IMR-90 (cell line): ENCODE measurements around the gene LPAR2. TPM values are rescaled to one million over a fixed set of nuclear protein-coding genes. Genes with fewer than 3 reads are reported as not detected.

ENCODE experiments used
- ATAC-seq: fragments of 200-7000 bp; cut with Tn5 transposase; 2 replicates; pipeline ENCODE4 v1.9.1; 2020; ENCODE audit warnings: low read depth, mild to moderate bottlenecking, moderate library complexity
- BruUV-seq: library from RNA; stranded (reverse); fragments of 400-500 nt; replicated peaks from 2 replicates; lab custom pipeline; 2021; lab: Mats Ljungman, UMichigan
- CTCF ChIA-PET: fragments of 300-600 bp; formaldehyde crosslinking; extraction: SDS; loops from one replicate; lab custom pipeline; 2021; ENCODE audit warnings: antibody characterized with exemption; lab: Yijun Ruan, JAX
- POLR2A ChIA-PET: fragments of 300-600 bp; sonication (Branson Sonifier 250); formaldehyde crosslinking; loops from one replicate; lab custom pipeline; 2022; ENCODE audit warnings: antibody characterized with exemption; ENCODE audit not compliant: unreplicated experiment; lab: Charles Lee
- DNase-seq: peaks from one replicate; pipeline ENCODE4 v3.0.0; 2013
- H2AFZ ChIP-seq: replicated peaks from 2 replicates; pipeline ENCODE3; 2013; ENCODE audit warnings: low read length, mild to moderate bottlenecking; ENCODE audit not compliant: poor library complexity
- H2AK5ac ChIP-seq: 2 replicates; pipeline ENCODE4 v1.6.1; 2013; ENCODE audit warnings: low read depth, low read length, inconsistent platforms
- H2AK9ac ChIP-seq: replicated peaks from 2 replicates; pipeline ENCODE3; 2013; ENCODE audit warnings: mild to moderate bottlenecking, low read depth, low read length, moderate library complexity; ENCODE audit not compliant: poor library complexity
- H2BK120ac ChIP-seq: 2 replicates; pipeline ENCODE4 v1.6.1; 2013; ENCODE audit warnings: low read depth, low read length, inconsistent platforms
- H2BK15ac ChIP-seq: 3 replicates; pipeline ENCODE4 v1.6.1; 2013; ENCODE audit warnings: low read depth, low read length, inconsistent platforms
- H2BK20ac ChIP-seq: 2 replicates; pipeline ENCODE4 v1.6.1; 2013; ENCODE audit warnings: low read depth, mild to moderate bottlenecking, inconsistent platforms, low read length, moderate library complexity
- H2BK5ac ChIP-seq: 2 replicates; pipeline ENCODE4 v1.6.1; 2013; ENCODE audit warnings: mild to moderate bottlenecking, low read depth, low read length, inconsistent platforms; ENCODE audit not compliant: poor library complexity, severe bottlenecking
- H3K14ac ChIP-seq: replicated peaks from 2 replicates; pipeline ENCODE4 v1.6.1; 2013; ENCODE audit warnings: low read depth, low read length, inconsistent platforms
- H3K18ac ChIP-seq: 2 replicates; pipeline ENCODE4 v1.6.1; 2013; ENCODE audit warnings: low read depth, low read length, control low read depth
- H3K23ac ChIP-seq: 2 replicates; pipeline ENCODE4 v1.6.1; 2013; ENCODE audit warnings: low read depth, low read length, inconsistent platforms
- H3K27ac ChIP-seq: 2 replicates; pipeline ENCODE4 v1.5.1; 2013; ENCODE audit warnings: mild to moderate bottlenecking, control low read depth, low read length; ENCODE audit not compliant: insufficient read depth
- H3K27me3 ChIP-seq: 2 replicates; pipeline ENCODE4 v1.6.1; 2013; ENCODE audit warnings: low read length; ENCODE audit not compliant: control insufficient read depth, insufficient read depth
- H3K36me3 ChIP-seq: 2 replicates; pipeline ENCODE4 v1.6.1; 2013; ENCODE audit warnings: low read length, mixed read lengths; ENCODE audit not compliant: control insufficient read depth, insufficient read depth
- H3K4ac ChIP-seq: 2 replicates; pipeline ENCODE4 v1.6.1; 2013; ENCODE audit warnings: low read depth, low read length, inconsistent platforms
- H3K4me1 ChIP-seq: 2 replicates; pipeline ENCODE4 v1.6.1; 2013; ENCODE audit warnings: low read length, mixed read lengths; ENCODE audit not compliant: control insufficient read depth, insufficient read depth
- H3K4me2 ChIP-seq: 2 replicates; pipeline ENCODE4 v1.6.1; 2013; ENCODE audit warnings: low read depth, mild to moderate bottlenecking, control low read depth, low read length, moderate library complexity
- H3K4me3 ChIP-seq: 2 replicates; pipeline ENCODE4 v1.5.1; 2013; ENCODE audit warnings: low read depth, mild to moderate bottlenecking, control low read depth, low read length, moderate library complexity; ENCODE audit not compliant: insufficient read depth
- H3K56ac ChIP-seq: 2 replicates; pipeline ENCODE4 v1.6.1; 2013; ENCODE audit warnings: low read length, inconsistent platforms; ENCODE audit not compliant: insufficient read depth; ENCODE audit errors: extremely low read depth
- H3K79me1 ChIP-seq, 2 experiments: 2 replicates each; pipeline ENCODE4 v1.6.1; 2013; ENCODE audit warnings: low read length in 2 of 2, inconsistent platforms in 1 of 2, low read depth in 1 of 2
- H3K9ac ChIP-seq: 2 replicates; pipeline ENCODE4 v1.6.1; 2013; ENCODE audit warnings: low read depth, low read length, control low read depth
- H3K9me1 ChIP-seq: 2 replicates; pipeline ENCODE4 v1.6.1; 2013; ENCODE audit warnings: low read length, inconsistent platforms; ENCODE audit not compliant: insufficient read depth
- H3K9me3 ChIP-seq: 2 replicates; pipeline ENCODE4 v1.6.1; 2013; ENCODE audit warnings: low read length; ENCODE audit not compliant: control insufficient read depth, insufficient read depth
- H4K20me1 ChIP-seq: 2 replicates; pipeline ENCODE4 v1.6.1; 2013; ENCODE audit warnings: low read length, inconsistent platforms; ENCODE audit not compliant: insufficient read depth
- H4K5ac ChIP-seq: 2 replicates; pipeline ENCODE4 v1.6.1; 2013; ENCODE audit warnings: mild to moderate bottlenecking, low read depth, low read length, control low read depth
- H4K8ac ChIP-seq, 2 experiments: 2 replicates each; pipeline ENCODE4 v1.6.1; 2013; ENCODE audit warnings: low read depth in 2 of 2, low read length in 2 of 2, control low read depth in 1 of 2, inconsistent platforms in 1 of 2
- H4K91ac ChIP-seq: 2 replicates; pipeline ENCODE4 v1.6.1; 2013; ENCODE audit warnings: low read depth, low read length, inconsistent platforms; ENCODE audit not compliant: insufficient read depth
- CEBPB ChIP-seq: IDR thresholded peaks from 2 replicates; pipeline ENCODE4 v1.6.1; 2012; ENCODE audit warnings: low read depth, low read length, improper control_type of control experiment
- MXI1 ChIP-seq: IDR thresholded peaks from 2 replicates; pipeline ENCODE4 v1.6.1; 2012; ENCODE audit warnings: low read depth, mild to moderate bottlenecking, low read length, moderate library complexity, borderline replicate concordance
- POLR2A ChIP-seq: IDR thresholded peaks from 2 replicates; pipeline ENCODE4 v1.6.1; 2012; ENCODE audit warnings: mild to moderate bottlenecking, low read depth, low read length
- RAD21 ChIP-seq: IDR thresholded peaks from 2 replicates; pipeline ENCODE4 v1.6.1; 2012; ENCODE audit warnings: low read length, improper control_type of control experiment
- RCOR1 ChIP-seq: IDR thresholded peaks from 2 replicates; pipeline ENCODE4 v1.6.1; 2012; ENCODE audit warnings: mild to moderate bottlenecking, low read length, improper control_type of control experiment; ENCODE audit not compliant: insufficient replicate concordance
- SMC3 ChIP-seq: fragments of 150-350 bp; IDR thresholded peaks from 2 replicates; pipeline ENCODE4 v1.6.1; 2016; ENCODE audit warnings: low read depth, mild to moderate bottlenecking, antibody characterized with exemption, low read length, moderate library complexity
- WGBS, 2 experiments: methylation state at CpG; one replicate each; pipeline versions ENCODE4 v1.1.5 to v1.1.7; 2013; ENCODE audit warnings: missing lambda C conversion rate in 2 of 2; ENCODE audit not compliant: insufficient read length in 1 of 2; ENCODE audit errors: extremely low coverage in 2 of 2; 5-methylcytosine and 5-hydroxymethylcytosine counted together
- dilution Hi-C: fragments of 300-500 bp; cut with HindIII; formaldehyde crosslinking; loops from one replicate; pipeline ENCODE4 v1.14.3; 2018; ENCODE audit warnings: low sequenced_read_pairs; ENCODE audit not compliant: unreplicated experiment
- in situ Hi-C: fragments of 300-500 bp; cut with MboI; formaldehyde crosslinking; loops from 3 replicates; pipeline ENCODE4 v1.14.3; 2019; ENCODE audit warnings: low sequenced_read_pairs, inconsistent platforms, mixed read lengths
- intact Hi-C: fragments of 100-400 bp; cut with micrococcal nuclease; formaldehyde crosslinking; loops from 2 replicates; pipeline ENCODE4 v1.10.0; 2022
- polyA plus RNA-seq, 3 experiments: library from polyadenylated mRNA; depleted of rRNA; stranded (reverse); fragments of >200 nt; gene quantifications; 2 replicates each; pipeline ENCODE4 v1.2.3, GENCODE V29; 2012; ENCODE audit warnings: low replicate concordance in 1 of 3
- total RNA-seq: library from RNA; depleted of rRNA; stranded (reverse); fragments of >200 nt; gene quantifications from 2 replicates; pipeline ENCODE4 v1.2.3, GENCODE V29; 2012
- TF ChIP-seq, protein P1 (sequence below): conservative IDR thresholded peaks from 2 replicates; pipeline ENCODE4 v1.5.1; 2012; ENCODE audit warnings: mild to moderate bottlenecking, low read depth, low read length, improper control_type of control experiment
- TF ChIP-seq, protein P2 (sequence below): fragments of 150-350 bp; IDR thresholded peaks from 2 replicates; pipeline ENCODE4 v1.6.1; 2016; ENCODE audit warnings: low read depth, mild to moderate bottlenecking, low read length, moderate library complexity, borderline replicate concordance

LPAR2 gene
- total and polyA plus RNA-seq, 2 of the 4 experiments (the other 2 are of a cell fraction): under 0.01 to 5.4 TPM

DNA sequence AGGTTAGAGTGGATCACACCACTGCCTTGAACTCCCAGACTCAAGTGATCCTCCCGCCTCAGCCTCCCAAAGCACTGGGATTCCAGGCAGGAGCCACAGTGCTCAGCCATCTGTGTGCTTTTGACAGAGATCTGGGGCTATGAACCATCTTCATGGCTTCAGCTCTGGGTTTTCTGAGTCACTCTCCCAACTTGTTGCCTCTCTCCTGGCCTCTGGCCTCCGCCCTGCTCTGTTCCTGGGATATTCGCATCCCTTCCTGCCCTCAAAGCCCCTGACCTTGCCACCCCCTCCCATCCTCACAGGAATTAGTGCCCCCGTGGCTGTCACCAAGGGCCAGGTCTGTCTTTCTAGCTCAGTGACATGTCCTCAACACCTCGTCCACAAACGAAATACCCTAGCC, 21.1 kb upstream of the LPAR2 start:
- Histone ChIP-seq H3K4me3 (no peak overlapping the region), H3K9me1 (no peaks in the 10 kb centered on the region; the same call in 1 of the 2 replicates), H2BK20ac (no peak overlapping the region), H4K5ac (no peak overlapping the region), H4K20me1 (0 out of 2 replicates have a peak, but pooled peaks cover 2% of the 10 kb centered on the region), H3K4ac (no peak overlapping the region), H3K18ac (no peak overlapping the region), H2BK120ac (no peak overlapping the region), H2BK5ac (no peak overlapping the region), H3K79me1 (peaks cover 0 to 3% of the 10 kb centered on the region in 2 experiments; a peak in 1 of 4 replicates), H3K9me3 (no peaks in the 10 kb centered on the region), H2AFZ (no peak overlapping the region), H3K27ac (no peak overlapping the region), H4K91ac (no peak overlapping the region), H2BK15ac (no peak overlapping the region), H3K56ac (no peak overlapping the region), H2AK5ac (no peak overlapping the region), H3K23ac (no peak overlapping the region), H3K4me2 (no peak overlapping the region), H2AK9ac (no peak overlapping the region), H3K9ac (no peak overlapping the region), H4K8ac (no peak overlapping the region), H3K27me3 (no peaks in the 10 kb centered on the region), H3K36me3 (peaks cover 74% of the 10 kb centered on the region), H3K4me1 (no peaks in the 10 kb centered on the region), H3K14ac (no peak overlapping the region)
- TF ChIP-seq, protein P1, sequence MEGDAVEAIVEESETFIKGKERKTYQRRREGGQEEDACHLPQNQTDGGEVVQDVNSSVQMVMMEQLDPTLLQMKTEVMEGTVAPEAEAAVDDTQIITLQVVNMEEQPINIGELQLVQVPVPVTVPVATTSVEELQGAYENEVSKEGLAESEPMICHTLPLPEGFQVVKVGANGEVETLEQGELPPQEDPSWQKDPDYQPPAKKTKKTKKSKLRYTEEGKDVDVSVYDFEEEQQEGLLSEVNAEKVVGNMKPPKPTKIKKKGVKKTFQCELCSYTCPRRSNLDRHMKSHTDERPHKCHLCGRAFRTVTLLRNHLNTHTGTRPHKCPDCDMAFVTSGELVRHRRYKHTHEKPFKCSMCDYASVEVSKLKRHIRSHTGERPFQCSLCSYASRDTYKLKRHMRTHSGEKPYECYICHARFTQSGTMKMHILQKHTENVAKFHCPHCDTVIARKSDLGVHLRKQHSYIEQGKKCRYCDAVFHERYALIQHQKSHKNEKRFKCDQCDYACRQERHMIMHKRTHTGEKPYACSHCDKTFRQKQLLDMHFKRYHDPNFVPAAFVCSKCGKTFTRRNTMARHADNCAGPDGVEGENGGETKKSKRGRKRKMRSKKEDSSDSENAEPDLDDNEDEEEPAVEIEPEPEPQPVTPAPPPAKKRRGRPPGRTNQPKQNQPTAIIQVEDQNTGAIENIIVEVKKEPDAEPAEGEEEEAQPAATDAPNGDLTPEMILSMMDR: no peak
- TF ChIP-seq POLR2A (no peak), SMC3 (no peak), RAD21 (no peak), MXI1 (no peak), CEBPB (no peak), RCOR1 (no peak)
- TF ChIP-seq, protein P2, sequence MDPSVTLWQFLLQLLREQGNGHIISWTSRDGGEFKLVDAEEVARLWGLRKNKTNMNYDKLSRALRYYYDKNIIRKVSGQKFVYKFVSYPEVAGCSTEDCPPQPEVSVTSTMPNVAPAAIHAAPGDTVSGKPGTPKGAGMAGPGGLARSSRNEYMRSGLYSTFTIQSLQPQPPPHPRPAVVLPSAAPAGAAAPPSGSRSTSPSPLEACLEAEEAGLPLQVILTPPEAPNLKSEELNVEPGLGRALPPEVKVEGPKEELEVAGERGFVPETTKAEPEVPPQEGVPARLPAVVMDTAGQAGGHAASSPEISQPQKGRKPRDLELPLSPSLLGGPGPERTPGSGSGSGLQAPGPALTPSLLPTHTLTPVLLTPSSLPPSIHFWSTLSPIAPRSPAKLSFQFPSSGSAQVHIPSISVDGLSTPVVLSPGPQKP: no peak
- no TSS peak for BruUV-seq
- intact Hi-C loops (no loop called here), dilution Hi-C loops (no loop called here), in situ Hi-C loops (loop anchor here (25.0 kb wide), 1 partner anchor 262 kb away; no protein-coding TSS in a partner anchor)
- ATAC-seq: no peak
- CTCF ChIA-PET: interaction anchor here (0.6 kb wide), 1 partner anchor 119 kb away, joined by 3 read pairs; no protein-coding TSS in a partner anchor
- 94% methylated on average over 5 of the region's 6 CpGs; no CpG with 5 or more reads in 1 of the 2 experiments for WGBS, 2 experiments
- DNase-seq: no peak
- POLR2A ChIA-PET: interaction anchor here (0.5 kb wide), 1 partner anchor 108 kb away, joined by 3 read pairs; no protein-coding TSS in a partner anchor
